ENCODE data around the gene AUTS2.

DNA sequence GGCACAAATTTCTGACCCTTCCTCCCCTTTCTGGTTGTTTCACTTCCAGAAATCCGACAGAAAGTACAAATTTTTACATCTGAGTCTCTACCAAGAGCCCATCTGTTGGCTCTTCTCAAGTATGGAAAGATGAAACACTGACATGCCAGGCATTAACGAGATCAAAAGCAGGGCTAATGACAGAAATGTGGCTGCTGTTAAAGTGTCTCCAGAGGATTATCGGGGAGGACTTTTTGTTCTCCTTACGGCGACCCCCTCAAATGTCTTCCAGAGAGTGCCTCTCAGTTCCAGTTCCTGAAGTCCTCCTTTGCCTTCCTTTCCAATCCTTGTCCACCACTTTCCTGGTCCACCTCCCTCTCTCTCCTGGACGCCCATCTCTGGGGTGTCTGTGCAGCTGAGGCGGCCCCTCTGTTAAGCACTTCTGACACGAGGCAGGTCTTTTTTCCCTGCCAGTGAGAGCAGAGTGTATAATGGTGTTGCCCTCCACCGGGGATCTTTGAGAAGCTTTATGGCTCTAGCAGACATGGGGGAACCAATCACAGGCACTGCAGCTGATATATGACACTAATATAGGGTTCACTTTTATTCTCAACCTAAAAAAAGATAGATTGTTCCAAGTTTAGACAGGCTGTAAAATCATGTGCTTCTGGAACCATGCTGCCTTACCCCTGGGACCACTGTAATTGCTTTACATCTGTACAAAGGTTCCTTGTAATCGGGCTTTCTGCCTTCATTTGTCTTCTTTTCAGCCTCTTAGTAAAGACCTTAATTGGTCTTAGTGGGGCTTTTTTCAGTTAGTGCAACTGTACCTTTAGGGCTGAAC is 757.1 kb downstream of the AUTS2 start:
- TF ChIP-seq, protein P1, sequence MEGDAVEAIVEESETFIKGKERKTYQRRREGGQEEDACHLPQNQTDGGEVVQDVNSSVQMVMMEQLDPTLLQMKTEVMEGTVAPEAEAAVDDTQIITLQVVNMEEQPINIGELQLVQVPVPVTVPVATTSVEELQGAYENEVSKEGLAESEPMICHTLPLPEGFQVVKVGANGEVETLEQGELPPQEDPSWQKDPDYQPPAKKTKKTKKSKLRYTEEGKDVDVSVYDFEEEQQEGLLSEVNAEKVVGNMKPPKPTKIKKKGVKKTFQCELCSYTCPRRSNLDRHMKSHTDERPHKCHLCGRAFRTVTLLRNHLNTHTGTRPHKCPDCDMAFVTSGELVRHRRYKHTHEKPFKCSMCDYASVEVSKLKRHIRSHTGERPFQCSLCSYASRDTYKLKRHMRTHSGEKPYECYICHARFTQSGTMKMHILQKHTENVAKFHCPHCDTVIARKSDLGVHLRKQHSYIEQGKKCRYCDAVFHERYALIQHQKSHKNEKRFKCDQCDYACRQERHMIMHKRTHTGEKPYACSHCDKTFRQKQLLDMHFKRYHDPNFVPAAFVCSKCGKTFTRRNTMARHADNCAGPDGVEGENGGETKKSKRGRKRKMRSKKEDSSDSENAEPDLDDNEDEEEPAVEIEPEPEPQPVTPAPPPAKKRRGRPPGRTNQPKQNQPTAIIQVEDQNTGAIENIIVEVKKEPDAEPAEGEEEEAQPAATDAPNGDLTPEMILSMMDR (IDR thresholded peaks at IDR 0.05; ENCODE audit: insufficient read depth, low read length) = no peak
- TF ChIP-seq, protein P2, sequence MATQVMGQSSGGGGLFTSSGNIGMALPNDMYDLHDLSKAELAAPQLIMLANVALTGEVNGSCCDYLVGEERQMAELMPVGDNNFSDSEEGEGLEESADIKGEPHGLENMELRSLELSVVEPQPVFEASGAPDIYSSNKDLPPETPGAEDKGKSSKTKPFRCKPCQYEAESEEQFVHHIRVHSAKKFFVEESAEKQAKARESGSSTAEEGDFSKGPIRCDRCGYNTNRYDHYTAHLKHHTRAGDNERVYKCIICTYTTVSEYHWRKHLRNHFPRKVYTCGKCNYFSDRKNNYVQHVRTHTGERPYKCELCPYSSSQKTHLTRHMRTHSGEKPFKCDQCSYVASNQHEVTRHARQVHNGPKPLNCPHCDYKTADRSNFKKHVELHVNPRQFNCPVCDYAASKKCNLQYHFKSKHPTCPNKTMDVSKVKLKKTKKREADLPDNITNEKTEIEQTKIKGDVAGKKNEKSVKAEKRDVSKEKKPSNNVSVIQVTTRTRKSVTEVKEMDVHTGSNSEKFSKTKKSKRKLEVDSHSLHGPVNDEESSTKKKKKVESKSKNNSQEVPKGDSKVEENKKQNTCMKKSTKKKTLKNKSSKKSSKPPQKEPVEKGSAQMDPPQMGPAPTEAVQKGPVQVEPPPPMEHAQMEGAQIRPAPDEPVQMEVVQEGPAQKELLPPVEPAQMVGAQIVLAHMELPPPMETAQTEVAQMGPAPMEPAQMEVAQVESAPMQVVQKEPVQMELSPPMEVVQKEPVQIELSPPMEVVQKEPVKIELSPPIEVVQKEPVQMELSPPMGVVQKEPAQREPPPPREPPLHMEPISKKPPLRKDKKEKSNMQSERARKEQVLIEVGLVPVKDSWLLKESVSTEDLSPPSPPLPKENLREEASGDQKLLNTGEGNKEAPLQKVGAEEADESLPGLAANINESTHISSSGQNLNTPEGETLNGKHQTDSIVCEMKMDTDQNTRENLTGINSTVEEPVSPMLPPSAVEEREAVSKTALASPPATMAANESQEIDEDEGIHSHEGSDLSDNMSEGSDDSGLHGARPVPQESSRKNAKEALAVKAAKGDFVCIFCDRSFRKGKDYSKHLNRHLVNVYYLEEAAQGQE (IDR thresholded peaks at IDR 0.05; ENCODE audit: insufficient replicate concordance, low read depth) = no peak
- TF ChIP-seq GABPA (IDR thresholded peaks at IDR 0.05; ENCODE audit: low read depth) (no peak), POLR2AphosphoS5 (IDR thresholded peaks at IDR 0.05; ENCODE audit: low read depth) (no peak), SPI1 (IDR thresholded peaks at IDR 0.05; ENCODE audit: borderline replicate concordance, low read depth) (no peak)

Measured in HL-60 (cell line).